ENCODE measurements around the gene SH2D5. TPM values are rescaled to one million over a fixed set of nuclear protein-coding genes. Genes with fewer than 3 reads are reported as not detected.

SH2D5 gene
- total RNA-seq, 1 experiment from 2014 or later, result 10.4 TPM

DNA sequence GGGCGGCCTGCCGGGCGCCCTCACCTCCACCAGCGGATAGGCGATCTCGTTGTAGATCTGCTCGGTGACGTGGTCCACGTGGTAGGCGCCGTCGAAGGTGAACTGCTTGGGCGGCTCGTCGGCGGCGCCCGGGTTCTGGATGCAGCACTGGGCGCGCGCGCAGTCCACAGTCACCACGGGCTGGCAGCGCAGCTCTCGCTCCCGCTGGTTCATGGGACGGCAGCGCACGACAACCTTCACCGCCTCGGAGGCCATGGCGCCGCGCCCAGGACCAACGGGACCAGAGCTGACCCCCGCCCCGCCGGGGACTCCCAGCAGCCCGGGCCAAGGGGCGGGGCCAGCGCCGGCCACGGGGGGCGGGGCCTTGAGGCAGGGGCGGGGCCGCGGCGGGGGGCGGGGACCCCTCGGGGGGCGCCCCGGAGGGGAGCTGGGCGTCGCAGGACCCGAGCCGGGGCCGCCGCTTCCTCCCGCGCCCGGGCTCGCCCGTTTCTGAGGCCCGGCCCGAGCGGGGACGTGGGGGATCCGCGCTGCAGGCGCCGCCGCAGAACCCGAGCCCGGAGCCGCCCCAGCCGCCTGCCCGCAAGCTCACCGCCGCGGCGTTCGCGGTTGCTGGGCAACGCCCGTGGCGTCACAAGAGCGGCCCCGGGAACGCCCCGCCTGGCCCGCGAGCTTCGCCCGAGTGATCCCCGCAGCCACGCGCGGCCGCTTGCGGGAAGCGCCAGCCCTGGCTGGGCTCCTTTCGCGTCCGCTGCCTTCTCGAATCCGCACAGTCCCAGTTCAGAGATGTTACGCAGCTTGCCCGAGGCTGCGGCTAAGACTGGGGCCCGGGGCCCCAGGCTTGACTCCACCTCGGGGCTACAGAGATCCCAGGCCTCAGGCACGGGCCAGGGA lies 14.8 kb downstream of the SH2D5 start, which contains the start of gene KIF17:
KIF17 (minus strand) TSS at position 556 of the 891 bp plus-strand sequence; CDS start at position 255, 301 bp downstream.
- Histone ChIP-seq H3K27ac (ENCODE audit: low read depth, low read length) (peak within 1 kb of the TSS; percentile 8; the same call in 1 of the 2 replicates), H3K79me2 (ENCODE audit: insufficient read depth, low read length) (no peaks in the 10 kb centered on the region), H3K4me2 (ENCODE audit: low read length) (peak within 1 kb of the TSS; percentile 55), H4K20me1 (ENCODE audit: insufficient read depth) (no peaks in the 10 kb centered on the region), H3K9me2 (ENCODE audit: insufficient read depth) (no peaks in the 10 kb centered on the region), H3K27me3 (ENCODE audit: insufficient read depth, low read length) (no peaks in the 10 kb centered on the region), H3K4me3 (replicated peaks in 1 of 2; ENCODE audit: low read depth in 1 of 2, low read length in 2 of 2) (0 out of 4 replicates have a peak within 1 kb of the TSS, but pooled peaks of 1 of the 2 experiments have one; percentile 4), H3K9ac (ENCODE audit: low read length) (0 out of 2 replicates have a peak within 1 kb of the TSS, but pooled peaks have one; percentile 25), H3K36me3 (ENCODE audit: control insufficient read depth in 1 of 2, insufficient read depth in 2 of 2, low read length in 2 of 2) (no peaks in the 10 kb centered on the region), H3K4me1 (ENCODE audit: control insufficient read depth in 1 of 2, insufficient read depth in 2 of 2, low read length in 2 of 2) (peaks cover 2 to 10% of the 10 kb centered on the region in 2 experiments; a peak in 3 of 4 replicates), H2AFZ (ENCODE audit: low read depth, low read length, poor library complexity, severe bottlenecking) (no peak within 1 kb of the TSS), H3K9me3 (ENCODE audit: control insufficient read depth in 1 of 2, insufficient read depth in 1 of 2, low read depth in 1 of 2, low read length in 2 of 2) (no peaks in the 10 kb centered on the region)
- TF ChIP-seq, protein P1, sequence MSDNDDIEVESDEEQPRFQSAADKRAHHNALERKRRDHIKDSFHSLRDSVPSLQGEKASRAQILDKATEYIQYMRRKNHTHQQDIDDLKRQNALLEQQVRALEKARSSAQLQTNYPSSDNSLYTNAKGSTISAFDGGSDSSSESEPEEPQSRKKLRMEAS (IDR thresholded peaks at IDR 0.05), result no peak
- no peak for TF ChIP-seq POLR2A (IDR thresholded peaks at IDR 0.05; ENCODE audit: borderline replicate concordance, extremely low read depth, insufficient read depth, insufficient read length)
- peak; percentile 17; the same call in 1 of the 2 replicates for TF ChIP-seq ZFX (IDR thresholded peaks at IDR 0.05)
- TF ChIP-seq CBX3 (IDR thresholded peaks at IDR 0.05; ENCODE audit: low read depth), result no peak
- TF ChIP-seq JUND (IDR thresholded peaks at IDR 0.05), result no peak
- intact Hi-C loops (cut with micrococcal nuclease), result no loop called here
- POLR2A ChIA-PET, result no interaction called here
- ATAC-seq (peak; percentile 86), DNase-seq (ENCODE audit: low read depth, low spot score) (no peak)
- RAD21 ChIA-PET (ENCODE audit: low non-redundant PET in 1 of 2, low total read pairs in 2 of 2, uncharacterized antibody in 2 of 2, unreplicated experiment in 2 of 2), result no interaction called here
- CTCF ChIA-PET, result no interaction called here
- BruUV-seq (replicated peaks), result no TSS peak

- ChIA-PET CTCF (no interaction called here), RAD21 (ENCODE audit: low non-redundant PET in 1 of 2, low total read pairs in 2 of 2, uncharacterized antibody in 2 of 2, unreplicated experiment in 2 of 2) (no interaction called here), POLR2A (no interaction called here)
- Histone ChIP-seq H3K79me2 (ENCODE audit: insufficient read depth, low read length) (no peaks in the 10 kb centered on the region), H3K4me2 (ENCODE audit: low read length) (no peak overlapping the region), H3K9me2 (ENCODE audit: insufficient read depth) (no peaks in the 10 kb centered on the region), H3K9ac (ENCODE audit: low read length) (no peak overlapping the region), H3K4me3 (replicated peaks in 1 of 2; ENCODE audit: low read depth in 1 of 2, low read length in 2 of 2) (no peak overlapping the region), H3K27ac (ENCODE audit: low read depth, low read length) (no peak overlapping the region), H3K9me3 (ENCODE audit: control insufficient read depth in 1 of 2, insufficient read depth in 1 of 2, low read depth in 1 of 2, low read length in 2 of 2) (no peaks in the 10 kb centered on the region), H3K27me3 (ENCODE audit: insufficient read depth, low read length) (no peaks in the 10 kb centered on the region), H4K20me1 (ENCODE audit: insufficient read depth) (no peaks in the 10 kb centered on the region), H3K4me1 (ENCODE audit: control insufficient read depth in 1 of 2, insufficient read depth in 2 of 2, low read length in 2 of 2) (peaks cover 2 to 10% of the 10 kb centered on the region in 2 experiments; a peak in 3 of 4 replicates), H3K36me3 (ENCODE audit: control insufficient read depth in 1 of 2, insufficient read depth in 2 of 2, low read length in 2 of 2) (no peaks in the 10 kb centered on the region), H2AFZ (ENCODE audit: low read depth, low read length, poor library complexity, severe bottlenecking) (no peak overlapping the region)
- no peak for DNase-seq (ENCODE audit: low read depth, low spot score)
- BruUV-seq (replicated peaks), result no TSS peak
- intact Hi-C loops (cut with micrococcal nuclease), result no loop called here
- no peak for ATAC-seq
- no peak for TF ChIP-seq EZH2phosphoT487 (IDR thresholded peaks at IDR 0.05; ENCODE audit: borderline replicate concordance)
- TF ChIP-seq ZNF274 (IDR thresholded peaks at IDR 0.05; ENCODE audit: low read depth, low read length), result no peak
- TF ChIP-seq POLR2A (IDR thresholded peaks at IDR 0.05; ENCODE audit: borderline replicate concordance, extremely low read depth, insufficient read depth, insufficient read length), result no peak
- TF ChIP-seq POLR2AphosphoS5 (IDR thresholded peaks at IDR 0.05; ENCODE audit: low read depth, low read length), result no peak
- TF ChIP-seq CTCF (IDR thresholded peaks at IDR 0.05 in 2 of 3, conservative IDR thresholded peaks at IDR 0.05 in 1 of 3; ENCODE audit: borderline replicate concordance in 1 of 3, insufficient read depth in 1 of 3, low read depth in 2 of 3, low read length in 2 of 3), result no peak
- TF ChIP-seq SP1 (IDR thresholded peaks at IDR 0.05; ENCODE audit: low read depth), result no peak
- TF ChIP-seq FOSL1 (IDR thresholded peaks at IDR 0.05; ENCODE audit: low read depth), result no peak
- no peak for TF ChIP-seq EGR1 (IDR thresholded peaks at IDR 0.05; ENCODE audit: low read depth)
- TF ChIP-seq SIN3A (IDR thresholded peaks at IDR 0.05; ENCODE audit: low read depth), result no peak
- TF ChIP-seq, protein P1 (IDR thresholded peaks at IDR 0.05), result no peak
- no peak for TF ChIP-seq CBX3 (IDR thresholded peaks at IDR 0.05; ENCODE audit: low read depth)
Measured at GRCh38 chr1:20716232-20716631, 16.3 kb downstream of the SH2D5 start.
